Dedifferentiated amniotic fluid mesenchymal stem cell (primary cell): Measurements from ENCODE around the gene EXOC2.
"Not testable (repeated sequence)": the region's sequence is repeated elsewhere in the genome, so short reads cannot be mapped to it uniquely, and the experiment has no call there.

ENCODE experiments used
- DNase-seq: peaks from one replicate; pipeline ENCODE4 v3.0.0-alpha.2; 2016; ENCODE audit errors: extremely low spot score

EXOC2 gene

GRCh38 chr6:628766-629165, 64.2 kb downstream of the EXOC2 start:
- DNase-seq: no peak

- DNase-seq: no peak
Measured at GRCh38 chr6:626236-626635, 66.7 kb downstream of the EXOC2 start.

DNA sequence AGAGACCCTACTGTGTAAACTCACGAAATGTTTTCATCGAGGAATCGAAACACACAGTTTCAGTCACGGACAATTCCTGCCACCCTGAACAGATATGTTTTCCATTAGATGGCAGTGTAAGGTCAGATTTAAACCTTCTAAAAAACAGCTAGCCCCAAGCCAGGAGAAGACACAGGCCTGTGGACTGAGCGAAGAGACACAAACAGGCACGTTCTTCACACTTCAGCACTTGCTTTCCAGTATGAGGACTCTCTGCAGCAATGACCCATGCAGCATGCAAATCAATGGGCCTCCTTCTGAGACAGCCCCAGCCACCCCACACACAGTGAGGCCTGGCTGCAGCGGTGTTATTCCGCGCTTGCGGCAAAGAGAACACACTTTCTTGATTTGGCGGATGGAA, 68.0 kb downstream of the EXOC2 start:
- no peak for DNase-seq

- no peak for DNase-seq
Measured at GRCh38 chr6:622462-622861, 70.5 kb downstream of the EXOC2 start.

DNA sequence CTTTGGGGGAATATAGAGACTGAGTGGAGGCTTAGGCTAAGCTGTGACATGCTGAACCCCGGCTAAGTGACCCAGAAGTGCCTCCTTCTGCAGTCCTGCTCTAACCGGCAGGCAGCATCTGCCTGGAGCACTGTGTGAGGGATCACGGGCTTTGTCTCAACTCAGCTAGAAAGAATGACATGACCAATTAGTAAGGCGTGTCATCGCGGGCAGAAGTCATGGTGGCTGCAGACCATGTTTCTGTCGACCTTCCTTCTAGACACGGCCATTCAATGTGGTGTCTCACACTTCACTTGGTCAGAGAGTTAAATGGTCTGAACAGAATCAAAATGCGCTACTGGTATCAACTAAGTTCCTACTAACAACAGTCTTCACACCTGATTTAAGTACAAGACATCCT, 71.0 kb downstream of the EXOC2 start:
- DNase-seq: no peak

- no peak for DNase-seq
Measured at GRCh38 chr6:620950-621349, 72.0 kb downstream of the EXOC2 start.

DNA sequence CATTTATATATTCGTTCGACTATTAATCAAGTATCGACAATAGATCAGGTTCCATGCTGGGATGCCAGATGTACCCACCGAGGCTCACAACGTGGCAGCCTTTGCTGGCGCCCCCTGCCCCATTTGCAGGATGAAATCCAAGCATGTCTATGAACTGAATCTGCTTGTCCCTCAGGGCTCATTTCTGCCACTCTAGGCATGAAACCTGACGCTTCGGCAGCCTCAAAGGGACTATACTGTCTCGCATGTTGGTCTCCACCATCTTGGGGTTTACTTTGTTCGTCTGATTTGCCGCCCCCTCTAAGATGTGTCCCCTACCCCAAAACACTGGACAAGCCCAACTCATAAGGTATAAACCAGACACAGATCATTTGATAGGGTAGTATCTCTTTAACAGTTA, 72.8 kb downstream of the EXOC2 start:
- no peak for DNase-seq

GRCh38 chr6:617456-618100, 75.4 kb downstream of the EXOC2 start:
- no peak for DNase-seq

DNA sequence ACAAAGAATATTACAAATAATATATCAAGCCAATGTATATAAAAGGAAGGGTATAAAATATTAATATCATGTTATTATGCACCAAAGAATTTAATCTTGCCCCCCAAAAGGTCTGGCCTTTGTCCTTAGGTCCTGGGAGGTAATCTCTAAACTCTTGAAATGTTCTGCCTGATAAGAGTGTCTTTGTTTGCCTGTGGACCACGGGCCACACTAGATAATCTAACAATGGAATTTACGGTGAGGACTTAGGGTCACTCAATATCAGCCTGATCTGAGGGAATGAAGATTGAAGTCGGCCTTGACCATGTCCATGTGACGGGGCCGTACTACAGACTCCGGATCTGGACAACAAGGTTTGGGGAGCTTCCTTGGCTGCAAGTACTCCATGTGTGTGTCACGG, 79.0 kb downstream of the EXOC2 start:
- no peak for DNase-seq

- no peak for DNase-seq
Measured at GRCh38 chr6:611928-612327, 81.0 kb downstream of the EXOC2 start.

GRCh38 chr6:610882-611281, 82.1 kb downstream of the EXOC2 start:
- no peak for DNase-seq

GRCh38 chr6:609905-610304, 83.0 kb downstream of the EXOC2 start:
- no peak for DNase-seq

- DNase-seq: no peak
Measured at GRCh38 chr6:606829-607379, 86.0 kb downstream of the EXOC2 start.

- not testable (repeated sequence) for DNase-seq
Measured at GRCh38 chr6:605895-606294, 87.0 kb downstream of the EXOC2 start.

DNA sequence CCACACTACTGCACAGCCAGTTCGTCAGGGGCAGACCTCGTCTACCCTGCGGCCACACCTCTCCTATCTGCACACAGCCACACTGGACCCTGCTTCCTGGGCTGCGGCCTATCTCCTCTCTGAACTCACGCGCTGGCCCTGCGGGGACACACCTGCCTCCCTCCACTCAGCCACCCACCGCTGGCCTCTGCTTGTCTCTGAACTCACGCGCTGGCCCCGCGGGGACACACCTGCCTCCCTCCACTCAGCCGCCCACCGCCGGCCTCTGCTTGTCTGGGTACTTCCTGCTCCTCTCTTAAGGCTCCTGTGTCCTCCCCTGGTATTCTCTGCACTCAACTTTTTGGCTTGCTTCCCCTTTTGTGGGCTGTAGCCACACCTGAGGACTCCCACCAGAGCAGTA, 88.4 kb downstream of the EXOC2 start:
- DNase-seq: no peak

DNA sequence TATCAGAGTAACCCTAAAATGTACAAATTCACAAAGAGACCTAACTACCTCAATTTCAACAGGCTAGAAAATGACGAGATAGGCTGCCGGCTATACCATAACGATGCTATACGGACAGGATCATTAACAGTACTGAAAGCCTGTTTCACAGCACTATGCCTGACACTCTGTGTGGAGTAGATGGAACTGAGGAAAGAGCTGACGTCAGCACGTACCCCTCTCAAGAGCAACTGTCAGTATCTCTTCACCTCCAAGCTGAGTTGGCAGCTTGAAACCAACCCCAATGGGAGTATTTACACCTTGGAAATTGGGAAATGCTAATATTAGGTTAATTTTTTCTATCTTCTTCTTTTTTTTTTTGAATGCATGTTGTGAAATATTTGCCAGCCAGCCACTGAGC, 89.7 kb downstream of the EXOC2 start:
- DNase-seq: no peak

DNA sequence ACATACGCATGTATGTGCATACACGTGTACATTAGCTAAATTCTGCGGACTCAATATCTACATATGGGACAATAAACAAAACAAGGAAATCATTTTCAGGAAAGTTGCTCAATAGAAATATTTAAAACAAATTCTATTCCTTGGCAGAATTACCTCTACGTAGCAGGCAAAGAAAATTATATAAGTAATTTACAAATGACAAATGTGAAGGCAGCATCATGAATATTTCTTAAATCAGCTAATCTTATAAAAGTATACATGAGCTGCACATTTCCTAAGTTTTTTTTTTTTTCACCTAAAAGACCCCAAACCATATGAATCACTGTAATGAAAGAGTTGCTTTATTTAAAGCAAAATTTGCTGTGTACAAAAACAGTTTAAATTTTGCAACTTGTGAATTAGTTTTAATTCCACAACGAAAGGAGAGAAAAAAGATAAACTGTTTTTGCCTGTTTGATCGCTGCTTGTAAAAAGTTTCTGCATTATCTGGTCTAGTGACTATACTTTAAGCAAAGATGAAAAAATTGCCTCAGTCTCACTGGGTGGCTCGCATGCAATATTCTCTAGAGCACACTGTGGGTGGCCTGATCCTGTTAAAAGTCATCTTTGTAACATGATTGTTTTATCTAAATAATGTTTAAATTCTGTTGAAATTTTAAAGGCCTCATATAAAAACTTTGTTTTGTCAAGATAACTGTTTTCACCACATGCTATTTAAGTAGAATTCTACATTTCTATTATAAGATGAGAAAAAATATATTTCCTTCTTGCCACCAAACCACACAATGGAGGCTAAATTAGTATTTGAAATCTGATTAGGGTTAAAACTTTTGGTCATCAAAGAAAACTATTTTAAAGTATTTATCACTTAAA, 93.1 kb downstream of the EXOC2 start:
- DNase-seq: no peak

- no peak for DNase-seq
Measured at GRCh38 chr6:593907-594212, 99.1 kb downstream of the EXOC2 start.

DNA sequence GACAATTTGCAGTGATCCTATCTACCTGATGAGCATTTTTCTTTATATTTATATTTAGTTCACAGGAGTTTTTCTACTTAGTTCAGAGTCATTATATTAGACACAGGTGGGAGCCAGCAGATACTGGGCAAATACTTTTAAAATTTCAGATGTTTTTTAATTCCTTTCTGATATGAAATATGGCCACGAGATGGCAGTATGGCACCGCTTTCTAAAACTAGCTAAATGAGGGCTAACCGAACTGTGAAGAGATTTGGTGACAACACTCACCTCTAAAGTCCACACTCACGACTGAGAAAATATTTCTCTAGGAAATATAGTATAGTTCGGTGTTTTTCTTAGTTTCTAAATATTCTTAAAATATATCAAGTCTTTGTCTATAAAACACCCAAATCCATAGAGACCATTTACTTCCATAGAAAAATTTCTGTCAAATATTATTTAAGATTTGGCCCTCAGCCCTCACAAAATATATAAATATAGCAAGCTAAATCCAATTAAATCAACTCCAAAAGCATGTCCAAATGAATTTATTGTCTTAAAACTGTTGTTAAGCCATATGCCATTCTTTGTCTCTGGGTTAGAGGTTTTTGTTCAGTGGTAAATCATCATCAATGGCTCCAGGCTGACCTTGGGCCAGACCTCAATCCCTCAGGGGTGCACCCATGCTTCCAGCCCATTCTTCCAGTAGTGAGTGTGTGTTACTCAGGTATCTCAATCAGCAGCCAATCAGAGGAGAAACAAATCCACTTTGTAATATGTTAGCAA, 99.6 kb downstream of the EXOC2 start:
- DNase-seq: peak; percentile 72

- no peak for DNase-seq
Measured at GRCh38 chr6:589090-589489, 103.8 kb downstream of the EXOC2 start.

GRCh38 chr6:586553-586952, 106.4 kb downstream of the EXOC2 start:
- no peak for DNase-seq

- DNase-seq: no peak
Measured at GRCh38 chr6:583635-584034, 109.3 kb downstream of the EXOC2 start.

DNA sequence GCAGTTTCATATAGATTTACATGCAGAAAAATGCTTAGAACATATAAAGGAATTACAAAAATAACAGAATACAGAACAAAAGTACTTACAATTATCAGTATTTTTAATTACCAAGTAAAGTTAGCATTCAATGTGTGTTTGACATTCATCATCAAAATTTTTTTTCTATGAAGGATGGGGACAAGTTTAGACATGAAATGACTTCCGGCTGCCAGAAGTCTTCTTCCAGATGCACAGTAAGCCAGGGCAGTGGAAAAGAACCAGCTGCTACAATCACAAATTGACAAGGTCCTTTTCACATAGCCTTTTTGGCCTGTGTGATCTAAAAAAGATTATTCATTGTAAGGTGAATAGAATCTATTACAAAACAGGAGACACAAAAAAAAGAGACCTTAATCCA, 109.8 kb downstream of the EXOC2 start:
- no peak for DNase-seq
